Measurements from ENCODE around the gene SVOP. TPM values are rescaled to one million over a fixed set of nuclear protein-coding genes. Genes with fewer than 3 reads are reported as not detected.

SVOP gene
- total and polyA plus RNA-seq, 5 donors = 0.03 to 0.45 (median 0.20) TPM

- ATAC-seq (peak; percentile 66 to 69), DNase-seq (peak; percentile 44 to 85 (median 75))
- Histone ChIP-seq H3K9me3 (ENCODE audit: control insufficient read depth, low read length) (no peaks in the 10 kb centered on the region), H3K27ac (ENCODE audit: low read length) (no peak overlapping the region), H3K4me1 (ENCODE audit: control insufficient read depth, insufficient read depth, low read length) (no peaks in the 10 kb centered on the region), H3K4me3 (ENCODE audit: low read length) (no peak overlapping the region), H3K27me3 (ENCODE audit: control insufficient read depth, insufficient read depth) (no peaks in the 10 kb centered on the region)
- intact Hi-C loops (cut with DNase I) = loop anchor here in 1 of 4 donors (10.0 kb wide), 1 partner anchor 136 kb away; no protein-coding TSS in a partner anchor
- WGBS = 24% methylated on average over 12 of the region's 12 CpGs
Measured at GRCh38 chr12:108950991-108951739, 69.7 kb downstream of the SVOP start.

GRCh38 chr12:108949976-108950375, 70.9 kb downstream of the SVOP start:
- no peak for DNase-seq
- H3K4me3 ChIP-seq (ENCODE audit: low read length) = no peak overlapping the region
- H3K9me3 ChIP-seq (ENCODE audit: control insufficient read depth, low read length) = no peaks in the 10 kb centered on the region
- no peaks in the 10 kb centered on the region for H3K4me1 ChIP-seq (ENCODE audit: control insufficient read depth, insufficient read depth, low read length)
- no peak for ATAC-seq
- 98% methylated on average over 1 of the region's 1 CpG for WGBS
- intact Hi-C loops (cut with DNase I) = loop anchor here in 2 of 4 donors (5.0 to 10.0 kb wide), 3 partner anchors 135 to 388 kb away; partner anchors contain the start of genes ISCU (in 1 of the 2) and SART3 (in 1 of the 2)
- no peak overlapping the region for H3K27ac ChIP-seq (ENCODE audit: low read length)
- no peaks in the 10 kb centered on the region for H3K27me3 ChIP-seq (ENCODE audit: control insufficient read depth, insufficient read depth)

- Histone ChIP-seq H3K27me3 (ENCODE audit: control insufficient read depth, insufficient read depth) (no peaks in the 10 kb centered on the region), H3K9me3 (ENCODE audit: control insufficient read depth, low read length) (no peaks in the 10 kb centered on the region), H3K27ac (ENCODE audit: low read length) (no peak overlapping the region), H3K4me1 (ENCODE audit: control insufficient read depth, insufficient read depth, low read length) (no peaks in the 10 kb centered on the region), H3K4me3 (ENCODE audit: low read length) (no peak overlapping the region)
- no peak for ATAC-seq
- intact Hi-C loops (cut with DNase I) = loop anchor here in 2 of 4 donors (5.0 to 10.0 kb wide), 2 partner anchors 374 to 386 kb away; partner anchors contain the start of genes ISCU (in 1 of the 2) and SART3 (in 1 of the 2)
- no peak for DNase-seq
Measured at GRCh38 chr12:108948367-108948766, 72.5 kb downstream of the SVOP start.

GRCh38 chr12:108947097-108947496, 73.8 kb downstream of the SVOP start:
- DNase-seq (no peak), ATAC-seq (no peak)
- 55% methylated on average over 1 of the region's 1 CpG for WGBS
- Histone ChIP-seq H3K27me3 (ENCODE audit: control insufficient read depth, insufficient read depth) (no peaks in the 10 kb centered on the region), H3K9me3 (ENCODE audit: control insufficient read depth, low read length) (no peaks in the 10 kb centered on the region), H3K4me3 (ENCODE audit: low read length) (no peak overlapping the region), H3K4me1 (ENCODE audit: control insufficient read depth, insufficient read depth, low read length) (no peaks in the 10 kb centered on the region), H3K27ac (ENCODE audit: low read length) (no peak overlapping the region)
- intact Hi-C loops (cut with DNase I) = loop anchor here in 2 of 4 donors (5.0 to 10.0 kb wide), 2 partner anchors 372 to 385 kb away; partner anchors contain the start of genes ISCU (in 1 of the 2) and SART3 (in 1 of the 2)

- H3K4me1 ChIP-seq (ENCODE audit: control insufficient read depth, insufficient read depth, low read length) = no peaks in the 10 kb centered on the region
- H3K27me3 ChIP-seq (ENCODE audit: control insufficient read depth, insufficient read depth) = no peaks in the 10 kb centered on the region
- WGBS = 42% methylated on average over 1 of the region's 1 CpG
- H3K4me3 ChIP-seq (ENCODE audit: low read length) = no peak overlapping the region
- H3K9me3 ChIP-seq (ENCODE audit: control insufficient read depth, low read length) = no peaks in the 10 kb centered on the region
- H3K27ac ChIP-seq (ENCODE audit: low read length) = no peak overlapping the region
- DNase-seq = no peak
- no peak for ATAC-seq
- intact Hi-C loops (cut with DNase I) = loop anchor here in 1 of 4 donors (10.0 kb wide), 1 partner anchor 365 kb away; no protein-coding TSS in a partner anchor
Measured at GRCh38 chr12:108940138-108940537, 80.7 kb downstream of the SVOP start.

- no peak overlapping the region for H3K27ac ChIP-seq (ENCODE audit: low read length)
- WGBS = 52% methylated on average over 1 of the region's 1 CpG
- no peak for DNase-seq
- no peaks in the 10 kb centered on the region for H3K4me1 ChIP-seq (ENCODE audit: control insufficient read depth, insufficient read depth, low read length)
- peak in 1 of 2 donors; percentile 56 for ATAC-seq
- intact Hi-C loops (cut with DNase I) = no loop called here
- H3K9me3 ChIP-seq (ENCODE audit: control insufficient read depth, low read length) = no peaks in the 10 kb centered on the region
- H3K27me3 ChIP-seq (ENCODE audit: control insufficient read depth, insufficient read depth) = no peaks in the 10 kb centered on the region
- H3K4me3 ChIP-seq (ENCODE audit: low read length) = no peak overlapping the region
Measured at GRCh38 chr12:108939594-108939993, 81.3 kb downstream of the SVOP start.

- no peak for ATAC-seq
- WGBS = 88% methylated on average over 13 of the region's 13 CpGs
Measured at GRCh38 chr12:108938247-108938924, 82.5 kb downstream of the SVOP start.

GRCh38 chr12:108935159-108935763, 85.6 kb downstream of the SVOP start:
- 82% methylated on average over 7 of the region's 7 CpGs for WGBS
- intact Hi-C loops (cut with DNase I) = no loop called here
- no peak for ATAC-seq

More at GRCh38 chr12:108938247-108938924, 82.5 kb downstream of the SVOP start:
- intact Hi-C loops (cut with DNase I) = no loop called here
- no peaks in the 10 kb centered on the region for H3K27me3 ChIP-seq (ENCODE audit: control insufficient read depth, insufficient read depth)
- no peaks in the 10 kb centered on the region for H3K9me3 ChIP-seq (ENCODE audit: control insufficient read depth, low read length)
- H3K4me1 ChIP-seq (ENCODE audit: control insufficient read depth, insufficient read depth, low read length) = no peaks in the 10 kb centered on the region
- DNase-seq = no peak
- H3K27ac ChIP-seq (ENCODE audit: low read length) = no peak overlapping the region
- no peak overlapping the region for H3K4me3 ChIP-seq (ENCODE audit: low read length)

GRCh38 chr12:108933949-108934348, 86.9 kb downstream of the SVOP start:
- no peak overlapping the region for H3K4me3 ChIP-seq (ENCODE audit: low read length)
- DNase-seq (no peak), ATAC-seq (no peak)
- no peaks in the 10 kb centered on the region for H3K27me3 ChIP-seq (ENCODE audit: control insufficient read depth, insufficient read depth)
- no peaks in the 10 kb centered on the region for H3K9me3 ChIP-seq (ENCODE audit: control insufficient read depth, low read length)
- intact Hi-C loops (cut with DNase I) = no loop called here
- H3K27ac ChIP-seq (ENCODE audit: low read length) = no peak overlapping the region
- 73% methylated on average over 6 of the region's 6 CpGs for WGBS
- H3K4me1 ChIP-seq (ENCODE audit: control insufficient read depth, insufficient read depth, low read length) = no peaks in the 10 kb centered on the region

More at GRCh38 chr12:108935159-108935763, 85.6 kb downstream of the SVOP start:
- no peak overlapping the region for H3K4me3 ChIP-seq (ENCODE audit: low read length)
- no peaks in the 10 kb centered on the region for H3K4me1 ChIP-seq (ENCODE audit: control insufficient read depth, insufficient read depth, low read length)
- no peaks in the 10 kb centered on the region for H3K27me3 ChIP-seq (ENCODE audit: control insufficient read depth, insufficient read depth)
- H3K9me3 ChIP-seq (ENCODE audit: control insufficient read depth, low read length) = no peaks in the 10 kb centered on the region
- no peak for DNase-seq
- no peak overlapping the region for H3K27ac ChIP-seq (ENCODE audit: low read length)

GRCh38 chr12:108930756-108931155, 90.1 kb downstream of the SVOP start:
- intact Hi-C loops (cut with DNase I) = no loop called here

GRCh38 chr12:108930155-108930554, 90.7 kb downstream of the SVOP start:
- WGBS = 57% methylated on average over 5 of the region's 5 CpGs
- Histone ChIP-seq H3K4me1 (ENCODE audit: control insufficient read depth, insufficient read depth, low read length) (no peaks in the 10 kb centered on the region), H3K4me3 (ENCODE audit: low read length) (no peak overlapping the region), H3K27ac (ENCODE audit: low read length) (no peak overlapping the region), H3K27me3 (ENCODE audit: control insufficient read depth, insufficient read depth) (no peaks in the 10 kb centered on the region), H3K9me3 (ENCODE audit: control insufficient read depth, low read length) (no peaks in the 10 kb centered on the region)
- ATAC-seq (peak in 1 of 2 donors; percentile 67), DNase-seq (no peak)
- intact Hi-C loops (cut with DNase I) = no loop called here

More at GRCh38 chr12:108930756-108931155, 90.1 kb downstream of the SVOP start:
- no peaks in the 10 kb centered on the region for H3K4me1 ChIP-seq (ENCODE audit: control insufficient read depth, insufficient read depth, low read length)
- WGBS = 94% methylated on average over 3 of the region's 3 CpGs
- ATAC-seq = no peak
- H3K27me3 ChIP-seq (ENCODE audit: control insufficient read depth, insufficient read depth) = no peaks in the 10 kb centered on the region
- DNase-seq = no peak
- no peaks in the 10 kb centered on the region for H3K9me3 ChIP-seq (ENCODE audit: control insufficient read depth, low read length)
- H3K27ac ChIP-seq (ENCODE audit: low read length) = no peak overlapping the region
- no peak overlapping the region for H3K4me3 ChIP-seq (ENCODE audit: low read length)

Data from right cardiac atrium (tissue), 5 donors.